Neural cell (in vitro differentiated cells): Measurements from ENCODE around the gene TNFRSF12A. TPM values are rescaled to one million over a fixed set of nuclear protein-coding genes. Genes with fewer than 3 reads are reported as not detected.

ENCODE experiments used
- H2AFZ ChIP-seq: fragments of 200-600, 300-800 bp; sonication (generic), shearing (Covaris generic); 2 replicates; pipeline ENCODE4 v1.6.0; 2014; ENCODE audit warnings: low read depth, mild to moderate bottlenecking, antibody characterized with exemption, low read length, moderate library complexity
- H3F3A ChIP-seq: fragments of 200-600 bp; shearing (Covaris generic); 2 replicates; pipeline ENCODE4 v1.6.1; 2016; ENCODE audit warnings: mild to moderate bottlenecking, moderate library complexity, mixed read lengths, antibody characterized with exemption, low read length; ENCODE audit not compliant: insufficient read depth, poor library complexity, severe bottlenecking
- H3K27ac ChIP-seq: fragments of 200-600, 300-800 bp; sonication (generic), shearing (Covaris generic); 2 replicates; pipeline ENCODE4 v1.5.1; 2014; ENCODE audit warnings: mild to moderate bottlenecking, low read length, moderate library complexity
- H3K27me3 ChIP-seq: fragments of 300-800, 200-600 bp; sonication (generic), shearing (Covaris generic); 2 replicates; pipeline ENCODE4 v1.6.0; 2014; ENCODE audit warnings: mild to moderate bottlenecking, low read depth, low read length, moderate library complexity; ENCODE audit not compliant: insufficient read depth
- H3K36me3 ChIP-seq: fragments of 300-800, 200-600 bp; sonication (generic), shearing (Covaris generic); 2 replicates; pipeline ENCODE4 v1.5.1; 2014; ENCODE audit warnings: mild to moderate bottlenecking, antibody characterized with exemption, low read length, moderate library complexity; ENCODE audit not compliant: insufficient read depth
- H3K4me2 ChIP-seq: fragments of 300-800, 200-600 bp; sonication (generic), shearing (Covaris generic); 2 replicates; pipeline ENCODE4 v1.6.0; 2014; ENCODE audit warnings: mild to moderate bottlenecking, low read length
- H3K4me3 ChIP-seq: fragments of 300-800, 200-600 bp; sonication (generic), shearing (Covaris generic); 2 replicates; pipeline ENCODE4 v1.5.1; 2014; ENCODE audit warnings: mild to moderate bottlenecking, low read length, moderate library complexity
- H3K79me2 ChIP-seq: fragments of 200-600 bp; shearing (Covaris generic); replicated peaks from 2 replicates; pipeline ENCODE4 v1.6.0; 2014; ENCODE audit warnings: mild to moderate bottlenecking, low read length, moderate library complexity; ENCODE audit not compliant: insufficient read depth
- H3K9ac ChIP-seq: fragments of 300-800, 200-600 bp; sonication (generic), shearing (Covaris generic); 2 replicates; pipeline ENCODE4 v1.6.1; 2016; ENCODE audit warnings: mild to moderate bottlenecking, low read length, mixed read lengths
- H3K9me2 ChIP-seq: fragments of 200-600 bp; shearing (Covaris generic); 2 replicates; pipeline ENCODE4 v1.6.1; 2016; ENCODE audit warnings: mild to moderate bottlenecking, low read length, mixed read lengths; ENCODE audit not compliant: insufficient read depth
- H3K9me3 ChIP-seq: fragments of 200-600, 300-800 bp; sonication (generic), shearing (Covaris generic); 2 replicates; pipeline ENCODE4 v1.6.1; 2016; ENCODE audit warnings: mild to moderate bottlenecking, mixed run types, low read length, moderate library complexity, mixed read lengths
- H4K20me1 ChIP-seq: fragments of 200-600 bp; shearing (Covaris generic); 2 replicates; pipeline ENCODE4 v1.6.1; 2016; ENCODE audit warnings: mild to moderate bottlenecking, mixed run types; ENCODE audit not compliant: insufficient read depth
- EP300 ChIP-seq: fragments of 450-650 bp; conservative IDR thresholded peaks from 2 replicates; pipeline ENCODE4 v1.6.1; 2014; ENCODE audit warnings: antibody characterized with exemption, mild to moderate bottlenecking, moderate library complexity; ENCODE audit not compliant: poor library complexity, severe bottlenecking
- EZH2 ChIP-seq: fragments of 200-600, 300-800 bp; shearing (Covaris generic), sonication (generic); IDR thresholded peaks from 2 replicates; pipeline ENCODE4 v1.6.1; 2014; ENCODE audit warnings: antibody characterized with exemption, low read length, borderline replicate concordance, mild to moderate bottlenecking; ENCODE audit not compliant: insufficient read depth, poor library complexity, severe bottlenecking
- MXI1 ChIP-seq: fragments of 450-650 bp; conservative IDR thresholded peaks from 2 replicates; pipeline ENCODE4 v1.6.1; 2014; ENCODE audit warnings: antibody characterized with exemption, mild to moderate bottlenecking; ENCODE audit not compliant: poor library complexity, severe bottlenecking
- POLR2AphosphoS5 ChIP-seq: IDR thresholded peaks from 2 replicates; pipeline ENCODE4 v1.6.1; 2012
- RAD21 ChIP-seq: fragments of 450-650 bp; conservative IDR thresholded peaks from 2 replicates; pipeline ENCODE4 v1.6.1; 2014; ENCODE audit warnings: antibody characterized with exemption, mild to moderate bottlenecking, moderate library complexity
- SMC3 ChIP-seq: fragments of 450-650 bp; conservative IDR thresholded peaks from 2 replicates; pipeline ENCODE4 v1.6.1; 2014; ENCODE audit warnings: antibody characterized with exemption, mild to moderate bottlenecking, moderate library complexity; ENCODE audit not compliant: poor library complexity
- TAF1 ChIP-seq: IDR thresholded peaks from 2 replicates; pipeline ENCODE4 v1.6.1; 2012; ENCODE audit warnings: low read depth
- polyA plus RNA-seq: library from polyadenylated mRNA; depleted of rRNA; stranded (reverse); fragments of >200 nt; gene quantifications from 2 replicates; pipeline ENCODE4 v1.2.3, GENCODE V29; 2014
- TF ChIP-seq, protein P1 (sequence below): fragments of 450-650 bp; IDR thresholded peaks from 2 replicates; pipeline ENCODE4 v1.5.1; 2014; ENCODE audit warnings: antibody characterized with exemption, mild to moderate bottlenecking, moderate library complexity; ENCODE audit not compliant: poor library complexity, severe bottlenecking
- TF ChIP-seq, protein P2 (sequence below): IDR thresholded peaks from 2 replicates; pipeline ENCODE4 v1.6.1; 2012; ENCODE audit warnings: borderline replicate concordance

Gene TNFRSF12A
- polyA plus RNA-seq, 1 donor from 2014 or later: 2.3 TPM

DNA sequence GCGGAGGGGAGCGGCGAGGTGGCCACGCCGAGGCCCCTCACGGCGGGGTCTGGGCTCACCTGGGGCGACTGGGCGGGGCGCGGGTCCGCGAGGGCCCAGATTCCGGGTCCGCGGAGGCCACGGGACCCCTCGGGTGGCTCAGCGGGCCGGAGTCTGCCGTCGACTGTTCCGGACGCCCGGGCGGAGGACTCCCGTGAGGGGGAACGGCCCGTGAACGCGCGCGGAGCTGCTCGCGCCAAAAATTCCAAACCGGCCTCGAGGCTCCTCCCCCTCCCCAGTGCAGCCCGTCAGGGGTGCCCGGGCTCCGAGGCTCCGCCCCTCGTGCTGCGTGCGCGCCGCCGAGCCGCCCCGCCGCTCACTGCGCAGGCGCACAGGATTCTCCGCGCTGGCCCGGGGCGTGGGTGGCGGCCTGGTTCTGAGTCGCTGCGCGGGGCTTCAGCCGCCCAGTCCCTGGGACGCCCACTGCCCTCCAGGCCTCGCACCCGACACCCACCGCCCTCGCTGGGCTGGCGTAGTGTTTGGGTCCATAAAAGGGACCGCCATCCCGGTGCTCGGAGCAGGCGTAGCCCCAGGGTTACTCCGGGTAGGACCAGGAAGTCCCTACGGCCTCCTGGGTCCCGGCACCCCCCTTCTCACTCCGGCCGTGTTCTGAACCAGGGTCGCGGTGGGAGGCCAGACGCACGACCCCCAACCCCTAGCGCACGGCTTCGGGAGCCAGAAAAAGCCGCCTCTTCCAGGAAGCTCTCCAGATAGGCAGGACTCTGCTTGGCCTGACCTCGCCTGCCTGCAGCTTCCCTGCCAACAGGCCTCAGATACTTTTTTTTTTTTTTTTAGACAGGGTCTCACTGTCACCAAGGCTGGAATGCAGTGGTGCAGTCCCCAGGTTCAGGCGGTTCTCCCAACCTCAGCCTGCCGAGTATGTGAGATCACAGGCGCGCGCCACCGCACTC lies 39.7 kb upstream of the TNFRSF12A start, which contains the start of gene PKMYT1:
TSS of gene PKMYT1 (minus strand) at position 220 of the 950 bp plus-strand sequence. CDS start 789 bp downstream, outside the sequence.
- no peak within 1 kb of the TSS for H3K27ac ChIP-seq
- peak within 1 kb of the TSS; percentile 51 for H2AFZ ChIP-seq
- H3K9ac ChIP-seq: peak within 1 kb of the TSS; percentile 79
- H4K20me1 ChIP-seq: no peaks in the 10 kb centered on the region
- peak within 1 kb of the TSS; percentile 81 for H3K4me3 ChIP-seq
- no peaks in the 10 kb centered on the region for H3K36me3 ChIP-seq
- TF ChIP-seq EZH2: no peak
- TF ChIP-seq MXI1: peak; percentile 97
- no peak for TF ChIP-seq SMC3
- no peak for TF ChIP-seq TAF1
- TF ChIP-seq EP300: peak; percentile 18
- TF ChIP-seq, protein P1, sequence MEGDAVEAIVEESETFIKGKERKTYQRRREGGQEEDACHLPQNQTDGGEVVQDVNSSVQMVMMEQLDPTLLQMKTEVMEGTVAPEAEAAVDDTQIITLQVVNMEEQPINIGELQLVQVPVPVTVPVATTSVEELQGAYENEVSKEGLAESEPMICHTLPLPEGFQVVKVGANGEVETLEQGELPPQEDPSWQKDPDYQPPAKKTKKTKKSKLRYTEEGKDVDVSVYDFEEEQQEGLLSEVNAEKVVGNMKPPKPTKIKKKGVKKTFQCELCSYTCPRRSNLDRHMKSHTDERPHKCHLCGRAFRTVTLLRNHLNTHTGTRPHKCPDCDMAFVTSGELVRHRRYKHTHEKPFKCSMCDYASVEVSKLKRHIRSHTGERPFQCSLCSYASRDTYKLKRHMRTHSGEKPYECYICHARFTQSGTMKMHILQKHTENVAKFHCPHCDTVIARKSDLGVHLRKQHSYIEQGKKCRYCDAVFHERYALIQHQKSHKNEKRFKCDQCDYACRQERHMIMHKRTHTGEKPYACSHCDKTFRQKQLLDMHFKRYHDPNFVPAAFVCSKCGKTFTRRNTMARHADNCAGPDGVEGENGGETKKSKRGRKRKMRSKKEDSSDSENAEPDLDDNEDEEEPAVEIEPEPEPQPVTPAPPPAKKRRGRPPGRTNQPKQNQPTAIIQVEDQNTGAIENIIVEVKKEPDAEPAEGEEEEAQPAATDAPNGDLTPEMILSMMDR: no peak
- TF ChIP-seq RAD21: no peak
- TF ChIP-seq, protein P2, sequence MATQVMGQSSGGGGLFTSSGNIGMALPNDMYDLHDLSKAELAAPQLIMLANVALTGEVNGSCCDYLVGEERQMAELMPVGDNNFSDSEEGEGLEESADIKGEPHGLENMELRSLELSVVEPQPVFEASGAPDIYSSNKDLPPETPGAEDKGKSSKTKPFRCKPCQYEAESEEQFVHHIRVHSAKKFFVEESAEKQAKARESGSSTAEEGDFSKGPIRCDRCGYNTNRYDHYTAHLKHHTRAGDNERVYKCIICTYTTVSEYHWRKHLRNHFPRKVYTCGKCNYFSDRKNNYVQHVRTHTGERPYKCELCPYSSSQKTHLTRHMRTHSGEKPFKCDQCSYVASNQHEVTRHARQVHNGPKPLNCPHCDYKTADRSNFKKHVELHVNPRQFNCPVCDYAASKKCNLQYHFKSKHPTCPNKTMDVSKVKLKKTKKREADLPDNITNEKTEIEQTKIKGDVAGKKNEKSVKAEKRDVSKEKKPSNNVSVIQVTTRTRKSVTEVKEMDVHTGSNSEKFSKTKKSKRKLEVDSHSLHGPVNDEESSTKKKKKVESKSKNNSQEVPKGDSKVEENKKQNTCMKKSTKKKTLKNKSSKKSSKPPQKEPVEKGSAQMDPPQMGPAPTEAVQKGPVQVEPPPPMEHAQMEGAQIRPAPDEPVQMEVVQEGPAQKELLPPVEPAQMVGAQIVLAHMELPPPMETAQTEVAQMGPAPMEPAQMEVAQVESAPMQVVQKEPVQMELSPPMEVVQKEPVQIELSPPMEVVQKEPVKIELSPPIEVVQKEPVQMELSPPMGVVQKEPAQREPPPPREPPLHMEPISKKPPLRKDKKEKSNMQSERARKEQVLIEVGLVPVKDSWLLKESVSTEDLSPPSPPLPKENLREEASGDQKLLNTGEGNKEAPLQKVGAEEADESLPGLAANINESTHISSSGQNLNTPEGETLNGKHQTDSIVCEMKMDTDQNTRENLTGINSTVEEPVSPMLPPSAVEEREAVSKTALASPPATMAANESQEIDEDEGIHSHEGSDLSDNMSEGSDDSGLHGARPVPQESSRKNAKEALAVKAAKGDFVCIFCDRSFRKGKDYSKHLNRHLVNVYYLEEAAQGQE: no peak
- TF ChIP-seq POLR2AphosphoS5: peak; percentile 88
- H3K79me2 ChIP-seq: no peaks in the 10 kb centered on the region
- H3K27me3 ChIP-seq: no peaks in the 10 kb centered on the region
- no peaks in the 10 kb centered on the region for H3K9me3 ChIP-seq
- peak within 1 kb of the TSS; percentile 51 for H3K4me2 ChIP-seq
- H3F3A ChIP-seq: no peaks in the 10 kb centered on the region
- H3K9me2 ChIP-seq: no peaks in the 10 kb centered on the region

DNA sequence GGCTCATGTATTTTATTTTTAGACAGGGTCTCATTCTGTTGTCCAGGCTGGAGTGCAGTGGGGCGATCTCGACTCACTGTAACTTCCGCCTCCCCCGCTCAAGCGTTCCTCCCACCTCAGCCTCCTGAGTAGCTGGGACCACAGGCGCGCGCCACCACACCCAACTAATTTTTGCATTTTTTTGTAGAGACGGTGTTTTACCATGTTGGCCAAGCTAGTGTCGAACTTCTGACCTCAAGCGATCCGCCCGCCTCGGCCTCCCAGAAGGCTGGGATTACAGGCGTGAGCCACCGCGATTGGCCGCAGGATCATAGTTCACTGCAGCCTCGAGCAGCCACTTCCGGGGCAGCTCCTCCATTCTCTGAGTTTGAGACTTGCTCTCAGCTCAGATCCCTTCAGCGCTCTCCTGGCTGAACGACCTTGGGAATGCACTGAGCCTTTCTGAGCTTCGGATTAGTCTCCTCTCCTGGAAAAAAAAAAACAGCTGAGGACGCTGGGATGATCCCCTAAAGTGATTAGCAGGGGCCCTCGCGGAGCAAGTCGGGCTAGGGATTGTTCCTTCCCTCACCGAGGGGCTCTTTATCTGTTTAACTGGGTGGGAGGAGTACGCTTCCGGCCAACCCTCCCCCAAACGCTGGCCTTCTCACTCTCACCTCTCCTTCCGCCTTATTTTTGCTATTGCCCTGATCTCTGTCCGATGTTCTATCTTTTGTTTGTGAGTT lies 38.8 kb upstream of the TNFRSF12A start:
- Histone ChIP-seq H3K4me2 (no peak overlapping the region), H3K9ac (no peak overlapping the region), H3K36me3 (no peaks in the 10 kb centered on the region), H3F3A (no peaks in the 10 kb centered on the region), H3K9me3 (no peaks in the 10 kb centered on the region), H2AFZ (no peak overlapping the region), H3K27me3 (no peaks in the 10 kb centered on the region), H3K27ac (no peak overlapping the region), H4K20me1 (no peaks in the 10 kb centered on the region), H3K4me3 (peak overlapping the region; percentile 81), H3K9me2 (no peaks in the 10 kb centered on the region), H3K79me2 (no peaks in the 10 kb centered on the region)
- TF ChIP-seq POLR2AphosphoS5 (no peak), EZH2 (no peak), MXI1 (no peak), SMC3 (no peak), EP300 (no peak), RAD21 (no peak), TAF1 (no peak)
- TF ChIP-seq, protein P2: no peak
- TF ChIP-seq, protein P1: no peak
